Natural killer cell treated with Interleukin-12 subunit alpha and Interleukin-12 subunit beta and Interleukin-15 and Interleukin-18, amount 100 ng/mL, for 72 hours (primary cell): ENCODE results near the gene ACAD11. TPM values are rescaled to one million over a fixed set of nuclear protein-coding genes. Genes with fewer than 3 reads are reported as not detected.
"Not testable (repeated sequence)": the region's sequence is repeated elsewhere in the genome, so short reads cannot be mapped to it uniquely, and the experiment has no call there.

Source experiments
- ATAC-seq, 2 donors: fragments of 150-1000 bp; cut with Tn5 transposase in 1 of 2; sonication (Bioruptor Pico), chemical (Tn5 transposase) in 1 of 2; 2 replicates each; pipeline ENCODE4 v1.10.0; 2021
- DNase-seq: peaks from one replicate; pipeline ENCODE4 v3.0.0; 2022; ENCODE audit warnings: low spot score
- H3K27ac Mint-ChIP-seq, 2 donors: 1 replicate in 1 of 2; 2 replicates in 1 of 2; pipeline ENCODE4 v1.8.0; 2022; ENCODE audit warnings: mixed read lengths in 2 of 2, mild to moderate bottlenecking in 1 of 2, moderate library complexity in 1 of 2
- H3K27me3 Mint-ChIP-seq, 2 donors: 1 replicate in 1 of 2; 2 replicates in 1 of 2; pipeline ENCODE4 v1.8.0; 2022; ENCODE audit warnings: mixed read lengths in 2 of 2
- H3K36me3 Mint-ChIP-seq: one replicate; pipeline ENCODE4 v1.8.0; 2022; ENCODE audit warnings: mixed read lengths
- H3K4me1 Mint-ChIP-seq, 2 donors: 1 replicate in 1 of 2; 2 replicates in 1 of 2; pipeline ENCODE4 v1.8.0; 2022; ENCODE audit warnings: low read depth in 2 of 2, mixed read lengths in 2 of 2, mild to moderate bottlenecking in 1 of 2
- H3K4me3 Mint-ChIP-seq: one replicate; pipeline ENCODE4 v1.8.0; 2022; ENCODE audit warnings: mixed read lengths
- H3K9me3 Mint-ChIP-seq: 2 replicates; pipeline ENCODE4 v1.8.0; 2022; ENCODE audit warnings: mixed read lengths
- total RNA-seq, 2 donors: library from RNA; stranded (reverse); gene quantifications; one replicate each; pipeline ENCODE4 v1.2.3, GENCODE V29; 2022

The ACAD11 gene
- total RNA-seq, 2 donors from 2014 or later = 9.3 to 11.5 TPM

GRCh38 chr3:132660052-132660810 lies 622 bp upstream of the ACAD11 start, which contains the start of gene UBA5:
Gene UBA5 (plus strand): TSS chr3:132660329. CDS start chr3:132660538, 209 bp downstream.
- Mint-ChIP-seq H3K4me1 (peaks cover 40 to 48% of the 10 kb centered on the region in 2 donors), H3K27ac (peak within 1 kb of the TSS; percentile 92 to 96), H3K36me3 (no peaks in the 10 kb centered on the region), H3K9me3 (no peaks in the 10 kb centered on the region), H3K4me3 (peak within 1 kb of the TSS; percentile 96), H3K27me3 (no peaks in the 10 kb centered on the region)
- ATAC-seq = peak; percentile 89 to 92
- peak; percentile 80 for DNase-seq

DNA sequence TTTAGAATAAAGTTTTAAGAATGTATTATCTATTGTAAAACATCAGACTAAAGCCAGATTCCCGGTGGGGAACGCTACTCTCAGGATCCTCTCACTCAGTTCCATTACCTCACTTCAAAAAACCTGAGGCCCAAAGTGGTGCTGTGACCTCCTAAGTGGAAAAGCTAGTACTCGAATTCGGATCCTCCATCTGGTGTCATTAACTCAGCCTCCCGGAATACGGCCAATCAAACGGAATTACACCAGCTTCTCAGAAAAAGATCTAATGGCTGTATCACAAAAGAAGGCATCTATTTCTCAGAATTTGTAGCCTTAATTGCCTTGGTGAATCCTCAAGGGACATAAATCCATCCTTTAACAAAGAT lies 627 bp downstream of the ACAD11 start:
- Mint-ChIP-seq H3K9me3 (no peaks in the 10 kb centered on the region), H3K4me3 (peak overlapping the region; percentile 96), H3K4me1 (peaks cover 36 to 40% of the 10 kb centered on the region in 2 donors), H3K27ac (peak overlapping the region; percentile 92 to 96), H3K36me3 (no peaks in the 10 kb centered on the region), H3K27me3 (no peaks in the 10 kb centered on the region)
- DNase-seq (no peak), ATAC-seq (no peak)

- peaks cover 29 to 34% of the 10 kb centered on the region in 2 donors for H3K4me1 Mint-ChIP-seq
- no peaks in the 10 kb centered on the region for H3K27me3 Mint-ChIP-seq
- peak overlapping the region in 1 of 2 donors; percentile 96 for H3K27ac Mint-ChIP-seq
Observed at GRCh38 chr3:132657869-132658747, 1.5 kb downstream of the ACAD11 start.

DNA sequence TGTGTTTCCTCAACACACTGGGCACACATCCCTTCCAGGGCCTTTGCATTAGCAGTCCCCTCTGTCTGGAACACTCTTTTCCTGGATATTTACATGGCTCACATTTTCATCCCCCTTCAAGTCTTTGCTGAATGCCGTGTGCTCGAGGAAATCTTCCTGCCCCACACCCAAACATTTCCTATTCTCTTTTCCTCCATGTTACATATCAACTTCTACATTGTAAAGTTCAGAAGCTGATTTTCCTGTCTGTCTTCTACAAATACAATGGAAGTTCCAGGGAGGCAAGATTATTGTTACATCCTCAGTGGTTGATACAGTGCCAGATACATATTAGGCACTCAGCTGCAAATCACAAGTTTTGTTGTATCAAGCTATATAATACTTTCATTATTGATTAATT lies 4.1 kb downstream of the ACAD11 start:
- Mint-ChIP-seq H3K4me3 (no peak overlapping the region), H3K4me1 (peaks cover 15 to 19% of the 10 kb centered on the region in 2 donors), H3K27ac (no peak overlapping the region), H3K36me3 (no peaks in the 10 kb centered on the region), H3K9me3 (no peaks in the 10 kb centered on the region), H3K27me3 (no peaks in the 10 kb centered on the region)
- ATAC-seq (no peak), DNase-seq (no peak)

More at GRCh38 chr3:132657869-132658747, 1.5 kb downstream of the ACAD11 start:
- no peaks in the 10 kb centered on the region for H3K36me3 Mint-ChIP-seq
- ATAC-seq (no peak), DNase-seq (no peak)
- H3K4me3 Mint-ChIP-seq = peak overlapping the region; percentile 9
- H3K9me3 Mint-ChIP-seq = no peaks in the 10 kb centered on the region

GRCh38 chr3:132654721-132655120 lies 4.9 kb downstream of the ACAD11 start:
- Mint-ChIP-seq H3K27ac (no peak overlapping the region), H3K4me3 (no peak overlapping the region), H3K27me3 (no peaks in the 10 kb centered on the region), H3K4me1 (peaks cover 11 to 19% of the 10 kb centered on the region in 2 donors), H3K36me3 (no peaks in the 10 kb centered on the region), H3K9me3 (no peaks in the 10 kb centered on the region)
- ATAC-seq (no peak), DNase-seq (no peak)

GRCh38 chr3:132654190-132654589 lies 5.4 kb downstream of the ACAD11 start:
- Mint-ChIP-seq H3K4me1 (peaks cover 10 to 18% of the 10 kb centered on the region in 2 donors), H3K36me3 (no peaks in the 10 kb centered on the region), H3K27me3 (no peaks in the 10 kb centered on the region), H3K4me3 (no peak overlapping the region), H3K27ac (no peak overlapping the region), H3K9me3 (no peaks in the 10 kb centered on the region)
- DNase-seq = no peak
- no peak for ATAC-seq

DNA sequence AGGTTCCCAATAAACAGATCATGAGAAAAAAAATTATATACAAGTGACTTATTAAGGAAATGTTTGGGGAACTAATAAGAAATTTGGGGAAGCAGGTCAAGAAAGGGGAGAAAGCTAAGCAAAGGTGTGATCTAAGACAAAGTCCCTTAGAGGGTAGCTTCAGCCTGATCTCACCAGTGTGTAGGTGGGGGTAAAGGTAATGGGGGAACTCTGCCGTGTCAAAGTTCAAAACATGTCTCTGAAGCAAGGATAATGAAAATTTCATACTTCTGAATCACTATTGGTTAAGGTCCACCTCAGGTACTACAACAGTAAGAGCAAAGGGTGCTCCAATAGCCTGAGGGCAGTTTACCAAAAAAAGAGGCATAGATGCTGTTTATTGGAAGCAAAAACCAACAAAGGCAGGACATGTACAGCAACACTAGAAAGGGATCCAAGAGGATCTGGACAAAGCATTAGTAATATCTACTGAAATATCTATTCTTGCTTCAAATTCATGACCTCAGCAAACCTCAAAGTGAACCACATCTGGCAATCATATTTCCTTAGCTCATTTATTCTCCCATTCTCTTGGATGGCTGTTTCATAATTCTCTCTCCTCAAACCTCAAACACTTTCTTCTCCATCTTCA lies 6.9 kb downstream of the ACAD11 start:
- no peak overlapping the region for H3K27ac Mint-ChIP-seq
- ATAC-seq (no peak), DNase-seq (no peak)
- H3K36me3 Mint-ChIP-seq = no peaks in the 10 kb centered on the region
- no peaks in the 10 kb centered on the region for H3K27me3 Mint-ChIP-seq
- H3K4me3 Mint-ChIP-seq = no peak overlapping the region
- no peaks in the 10 kb centered on the region for H3K9me3 Mint-ChIP-seq
- H3K4me1 Mint-ChIP-seq = peaks cover 0 to 10% of the 10 kb centered on the region in 2 donors

GRCh38 chr3:132650153-132650552 lies 9.5 kb downstream of the ACAD11 start:
- Mint-ChIP-seq H3K36me3 (no peaks in the 10 kb centered on the region), H3K27ac (no peak overlapping the region), H3K27me3 (no peaks in the 10 kb centered on the region), H3K9me3 (no peaks in the 10 kb centered on the region), H3K4me1 (peaks cover 0 to 4% of the 10 kb centered on the region in 2 donors), H3K4me3 (no peak overlapping the region)
- ATAC-seq = no peak
- DNase-seq = no peak

DNA sequence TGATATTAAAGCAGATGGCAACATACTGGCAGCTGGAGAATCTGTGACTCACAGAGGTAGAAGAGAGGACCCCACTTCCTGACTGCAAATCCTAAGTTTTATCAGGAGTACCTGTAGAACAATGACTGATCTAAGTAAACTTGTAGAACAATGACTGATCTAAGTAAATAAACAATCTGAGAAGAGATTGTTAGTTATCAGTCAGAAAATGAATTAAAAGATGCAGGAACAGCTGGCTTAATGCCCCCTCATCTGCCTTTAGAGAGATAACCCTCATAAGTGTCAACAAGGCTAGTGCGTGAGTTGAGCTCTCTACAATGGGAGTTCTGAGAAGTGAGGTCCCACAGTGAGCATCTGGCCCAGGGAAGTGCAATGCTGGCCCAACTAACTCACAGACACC lies 14.6 kb downstream of the ACAD11 start:
- Mint-ChIP-seq H3K4me1 (peaks cover 0 to 5% of the 10 kb centered on the region in 2 donors), H3K27me3 (no peaks in the 10 kb centered on the region), H3K27ac (no peak overlapping the region), H3K9me3 (no peaks in the 10 kb centered on the region), H3K36me3 (no peaks in the 10 kb centered on the region), H3K4me3 (no peak overlapping the region)
- DNase-seq = no peak
- ATAC-seq = no peak

- H3K27me3 Mint-ChIP-seq = no peaks in the 10 kb centered on the region
- H3K27ac Mint-ChIP-seq = no peak overlapping the region
- no peaks in the 10 kb centered on the region for H3K9me3 Mint-ChIP-seq
- DNase-seq (no peak), ATAC-seq (no peak)
- H3K4me3 Mint-ChIP-seq = no peak overlapping the region
- H3K4me1 Mint-ChIP-seq = peaks cover 0 to 5% of the 10 kb centered on the region in 2 donors
- H3K36me3 Mint-ChIP-seq = no peaks in the 10 kb centered on the region
Observed at GRCh38 chr3:132643366-132643765, 16.2 kb downstream of the ACAD11 start.

- Mint-ChIP-seq H3K9me3 (no peaks in the 10 kb centered on the region), H3K27ac (no peak overlapping the region), H3K4me3 (no peak overlapping the region), H3K27me3 (no peaks in the 10 kb centered on the region), H3K4me1 (peaks cover 0 to 5% of the 10 kb centered on the region in 2 donors), H3K36me3 (no peaks in the 10 kb centered on the region)
- DNase-seq (no peak), ATAC-seq (no peak)
Observed at GRCh38 chr3:132642539-132642847, 17.1 kb downstream of the ACAD11 start.

GRCh38 chr3:132641837-132642538 lies 17.6 kb downstream of the ACAD11 start:
- DNase-seq (no peak), ATAC-seq (no peak)
- no peak overlapping the region for H3K27ac Mint-ChIP-seq
- H3K4me3 Mint-ChIP-seq = no peak overlapping the region
- no peaks in the 10 kb centered on the region for H3K36me3 Mint-ChIP-seq
- H3K4me1 Mint-ChIP-seq = peaks cover 0 to 5% of the 10 kb centered on the region in 2 donors
- H3K27me3 Mint-ChIP-seq = no peaks in the 10 kb centered on the region
- H3K9me3 Mint-ChIP-seq = no peaks in the 10 kb centered on the region

GRCh38 chr3:132641427-132641826 lies 18.2 kb downstream of the ACAD11 start:
- H3K4me1 Mint-ChIP-seq, H3K9me3 Mint-ChIP-seq, DNase-seq, H3K4me3 Mint-ChIP-seq, H3K36me3 Mint-ChIP-seq, H3K27ac Mint-ChIP-seq, ATAC-seq, H3K27me3 Mint-ChIP-seq: not testable (repeated sequence)
